Measurements from ENCODE around the gene CLBA1. TPM values are rescaled to one million over a fixed set of nuclear protein-coding genes. Genes with fewer than 3 reads are reported as not detected.
"Not testable (repeated sequence)": the region's sequence is repeated elsewhere in the genome, so short reads cannot be mapped to it uniquely, and the experiment has no call there.

Gene CLBA1
- total and polyA plus RNA-seq, 2 donors from 2014 or later: 13.2 to 22.6 TPM

- Histone ChIP-seq H3K4me1 (ENCODE audit: control insufficient read depth in 2 of 3, insufficient read depth in 2 of 3, low read depth in 1 of 3, low read length in 3 of 3) (no peaks in the 10 kb centered on the region), H3K27me3 (ENCODE audit: control insufficient read depth, insufficient read depth, low read length) (no peaks in the 10 kb centered on the region), H3K27ac (ENCODE audit: low read depth in 2 of 2, low read length in 2 of 2) (no peak overlapping the region), H3K9ac (ENCODE audit: low read length in 3 of 3) (no peak overlapping the region), H3K36me3 (ENCODE audit: control insufficient read depth in 2 of 3, insufficient read depth in 3 of 3, low read length in 3 of 3) (no peaks in the 10 kb centered on the region), H3K4me3 (ENCODE audit: low read length in 3 of 3) (no peak overlapping the region), H3K9me3 (ENCODE audit: control insufficient read depth in 2 of 3, insufficient read depth in 1 of 3, low read length in 3 of 3) (no peaks in the 10 kb centered on the region)
- TF ChIP-seq, protein P1, sequence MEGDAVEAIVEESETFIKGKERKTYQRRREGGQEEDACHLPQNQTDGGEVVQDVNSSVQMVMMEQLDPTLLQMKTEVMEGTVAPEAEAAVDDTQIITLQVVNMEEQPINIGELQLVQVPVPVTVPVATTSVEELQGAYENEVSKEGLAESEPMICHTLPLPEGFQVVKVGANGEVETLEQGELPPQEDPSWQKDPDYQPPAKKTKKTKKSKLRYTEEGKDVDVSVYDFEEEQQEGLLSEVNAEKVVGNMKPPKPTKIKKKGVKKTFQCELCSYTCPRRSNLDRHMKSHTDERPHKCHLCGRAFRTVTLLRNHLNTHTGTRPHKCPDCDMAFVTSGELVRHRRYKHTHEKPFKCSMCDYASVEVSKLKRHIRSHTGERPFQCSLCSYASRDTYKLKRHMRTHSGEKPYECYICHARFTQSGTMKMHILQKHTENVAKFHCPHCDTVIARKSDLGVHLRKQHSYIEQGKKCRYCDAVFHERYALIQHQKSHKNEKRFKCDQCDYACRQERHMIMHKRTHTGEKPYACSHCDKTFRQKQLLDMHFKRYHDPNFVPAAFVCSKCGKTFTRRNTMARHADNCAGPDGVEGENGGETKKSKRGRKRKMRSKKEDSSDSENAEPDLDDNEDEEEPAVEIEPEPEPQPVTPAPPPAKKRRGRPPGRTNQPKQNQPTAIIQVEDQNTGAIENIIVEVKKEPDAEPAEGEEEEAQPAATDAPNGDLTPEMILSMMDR (IDR thresholded peaks at IDR 0.05; ENCODE audit: borderline replicate concordance, extremely low read depth, insufficient read depth): no peak
- intact Hi-C loops (cut with DNase I): no loop called here
- FAIRE-seq (no peak), DNase-seq (peak in 1 of 5 donors; percentile 68)
Measured at GRCh38 chr14:104942586-104942985, 43.0 kb upstream of the CLBA1 start.

- H3K9ac ChIP-seq (ENCODE audit: low read length in 3 of 3); H3K36me3 ChIP-seq (ENCODE audit: control insufficient read depth in 2 of 3, insufficient read depth in 3 of 3, low read length in 3 of 3); FAIRE-seq; H3K4me1 ChIP-seq (ENCODE audit: control insufficient read depth in 2 of 3, insufficient read depth in 2 of 3, low read depth in 1 of 3, low read length in 3 of 3); H3K27ac ChIP-seq (ENCODE audit: low read depth in 2 of 2, low read length in 2 of 2); H3K9me3 ChIP-seq (ENCODE audit: control insufficient read depth in 2 of 3, insufficient read depth in 1 of 3, low read length in 3 of 3); H3K27me3 ChIP-seq (ENCODE audit: control insufficient read depth, insufficient read depth, low read length); intact Hi-C loops (cut with DNase I); H3K4me3 ChIP-seq (ENCODE audit: low read length in 3 of 3): not testable (repeated sequence)
- DNase-seq: peak in 1 of 5 donors; percentile 53
Measured at GRCh38 chr14:104943216-104944015, 42.2 kb upstream of the CLBA1 start.

DNA sequence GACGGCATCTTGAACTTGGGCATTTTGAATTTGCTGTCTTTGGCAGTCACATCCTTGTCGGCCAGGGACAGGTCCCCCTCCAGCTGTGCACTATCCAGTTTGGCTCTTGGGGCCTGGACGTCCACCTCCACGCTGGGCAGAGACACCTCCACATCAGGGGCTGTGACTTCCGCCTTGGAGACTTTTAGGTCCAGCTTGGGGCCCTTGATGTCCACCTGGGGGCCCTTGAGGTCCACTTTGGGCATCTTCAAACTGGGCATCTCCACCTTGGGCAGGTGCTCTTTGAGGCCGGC lies 41.6 kb upstream of the CLBA1 start:
- H3K36me3 ChIP-seq (ENCODE audit: control insufficient read depth in 2 of 3, insufficient read depth in 3 of 3, low read length in 3 of 3); H3K9me3 ChIP-seq (ENCODE audit: control insufficient read depth in 2 of 3, insufficient read depth in 1 of 3, low read length in 3 of 3); H3K9ac ChIP-seq (ENCODE audit: low read length in 3 of 3); intact Hi-C loops (cut with DNase I); H3K27me3 ChIP-seq (ENCODE audit: control insufficient read depth, insufficient read depth, low read length); DNase-seq; H3K4me1 ChIP-seq (ENCODE audit: control insufficient read depth in 2 of 3, insufficient read depth in 2 of 3, low read depth in 1 of 3, low read length in 3 of 3); H3K27ac ChIP-seq (ENCODE audit: low read depth in 2 of 2, low read length in 2 of 2); FAIRE-seq; H3K4me3 ChIP-seq (ENCODE audit: low read length in 3 of 3): not testable (repeated sequence)

DNA sequence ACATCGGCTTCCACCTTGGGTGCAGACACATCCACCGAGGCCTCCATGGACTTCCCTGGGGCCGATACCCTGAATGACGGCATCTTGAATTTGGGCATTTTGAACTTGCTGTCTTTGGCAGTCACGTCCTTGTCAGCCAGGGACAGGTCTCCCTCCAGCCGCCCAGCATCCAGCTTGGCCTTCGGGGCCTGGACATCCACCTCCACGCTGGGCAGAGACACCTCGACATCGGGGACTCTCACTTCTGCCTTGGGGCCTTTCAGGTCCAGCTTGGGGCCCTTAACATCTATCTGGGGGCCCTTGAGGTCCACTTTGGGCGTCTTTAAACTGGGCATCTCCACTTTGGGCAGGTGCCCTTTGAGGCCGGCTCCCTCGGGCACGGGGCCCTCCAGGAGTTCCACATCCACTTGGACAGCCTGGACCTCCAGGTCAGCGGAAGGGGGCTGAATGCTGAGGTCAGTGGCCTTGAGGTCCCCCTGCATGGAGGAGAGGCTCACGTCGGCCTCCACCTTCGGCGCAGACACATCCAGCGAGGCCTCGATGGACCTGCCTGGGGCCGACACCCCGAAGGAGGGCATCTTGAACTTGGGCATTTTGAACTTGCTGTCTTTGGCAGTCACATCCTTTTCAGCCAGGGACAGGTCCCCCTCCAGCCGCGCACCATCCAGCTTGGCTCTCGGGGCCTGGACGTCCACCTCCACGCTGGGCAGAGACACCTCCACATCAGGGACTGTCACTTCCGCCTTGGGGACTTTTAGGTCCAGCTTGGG lies 41.0 kb upstream of the CLBA1 start:
- FAIRE-seq; H3K36me3 ChIP-seq (ENCODE audit: control insufficient read depth in 2 of 3, insufficient read depth in 3 of 3, low read length in 3 of 3); H3K9me3 ChIP-seq (ENCODE audit: control insufficient read depth in 2 of 3, insufficient read depth in 1 of 3, low read length in 3 of 3); H3K27ac ChIP-seq (ENCODE audit: low read depth in 2 of 2, low read length in 2 of 2); H3K27me3 ChIP-seq (ENCODE audit: control insufficient read depth, insufficient read depth, low read length); H3K9ac ChIP-seq (ENCODE audit: low read length in 3 of 3); intact Hi-C loops (cut with DNase I); H3K4me3 ChIP-seq (ENCODE audit: low read length in 3 of 3); H3K4me1 ChIP-seq (ENCODE audit: control insufficient read depth in 2 of 3, insufficient read depth in 2 of 3, low read depth in 1 of 3, low read length in 3 of 3): not testable (repeated sequence)
- DNase-seq: peak in 1 of 5 donors; percentile 58

DNA sequence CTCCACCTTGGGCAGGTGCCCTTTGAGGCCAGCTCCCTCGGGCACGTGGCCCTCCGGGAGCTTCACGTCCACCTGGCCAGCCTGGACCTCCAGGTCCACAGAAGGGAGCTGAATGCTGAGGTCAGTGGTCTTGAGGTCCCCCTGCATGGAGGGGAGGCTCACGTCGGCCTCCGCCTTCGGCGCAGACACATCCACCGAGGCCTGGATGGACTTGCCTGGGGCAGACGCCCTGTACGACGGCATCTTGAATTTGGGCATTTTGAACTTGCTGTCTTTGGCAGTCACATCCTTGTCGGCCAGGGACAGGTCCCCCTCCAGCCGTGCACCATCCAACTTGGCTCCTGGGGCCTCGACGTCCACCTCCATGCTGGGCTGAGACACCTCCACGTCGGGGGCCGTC lies 40.3 kb upstream of the CLBA1 start:
- H3K9ac ChIP-seq (ENCODE audit: low read length in 3 of 3); H3K9me3 ChIP-seq (ENCODE audit: control insufficient read depth in 2 of 3, insufficient read depth in 1 of 3, low read length in 3 of 3); intact Hi-C loops (cut with DNase I); H3K4me3 ChIP-seq (ENCODE audit: low read length in 3 of 3); FAIRE-seq; H3K27me3 ChIP-seq (ENCODE audit: control insufficient read depth, insufficient read depth, low read length); H3K36me3 ChIP-seq (ENCODE audit: control insufficient read depth in 2 of 3, insufficient read depth in 3 of 3, low read length in 3 of 3); H3K4me1 ChIP-seq (ENCODE audit: control insufficient read depth in 2 of 3, insufficient read depth in 2 of 3, low read depth in 1 of 3, low read length in 3 of 3); H3K27ac ChIP-seq (ENCODE audit: low read depth in 2 of 2, low read length in 2 of 2): not testable (repeated sequence)
- peak in 1 of 5 donors; percentile 54 for DNase-seq

DNA sequence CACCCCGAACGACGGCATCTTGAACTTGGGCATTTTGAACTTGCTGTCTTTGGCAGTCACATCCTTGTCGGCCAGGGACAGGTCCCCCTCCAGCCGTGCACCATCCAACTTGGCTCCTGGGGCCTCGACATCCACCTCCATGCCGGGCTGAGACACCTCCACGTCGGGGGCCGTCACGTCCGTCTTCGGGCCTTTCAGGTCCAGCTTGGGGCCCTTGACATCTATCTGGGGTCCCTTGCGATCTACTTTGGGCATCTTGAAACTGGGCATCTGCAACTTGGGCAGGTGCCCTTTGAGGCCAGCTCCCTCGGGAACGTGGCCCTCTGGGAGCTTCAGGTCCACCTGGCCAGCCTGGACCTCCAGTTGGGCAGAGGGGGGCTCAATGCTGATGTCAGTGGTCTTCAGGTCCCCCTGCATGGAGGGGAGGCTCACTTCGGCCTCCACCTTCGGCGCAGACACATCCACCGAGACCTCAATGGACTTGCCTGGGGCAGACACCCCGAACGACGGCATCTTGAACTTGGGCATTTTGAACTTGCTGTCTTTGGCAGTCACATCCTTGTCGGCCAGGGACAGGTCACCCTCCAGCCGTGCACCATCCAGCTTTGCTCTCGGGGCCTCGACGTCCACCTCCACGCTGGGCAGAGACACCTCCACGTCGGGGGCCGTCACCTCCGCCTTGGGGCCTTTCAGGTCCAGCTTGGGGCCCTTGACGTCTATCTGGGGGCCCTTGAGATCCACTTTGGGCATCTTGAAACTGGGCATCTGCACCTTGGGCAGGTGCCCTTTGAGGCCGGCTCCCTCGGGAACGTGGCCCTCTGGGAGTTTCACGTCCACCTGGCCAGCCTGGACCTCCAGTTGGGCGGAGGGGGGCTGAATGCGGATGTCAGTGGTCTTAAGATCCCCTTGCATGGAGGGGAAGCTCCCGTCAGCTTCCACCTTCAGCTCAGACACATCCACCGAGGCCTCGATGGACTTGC lies 39.3 kb upstream of the CLBA1 start:
- H3K9ac ChIP-seq (ENCODE audit: low read length in 3 of 3); H3K27ac ChIP-seq (ENCODE audit: low read depth in 2 of 2, low read length in 2 of 2); H3K4me1 ChIP-seq (ENCODE audit: control insufficient read depth in 2 of 3, insufficient read depth in 2 of 3, low read depth in 1 of 3, low read length in 3 of 3); H3K27me3 ChIP-seq (ENCODE audit: control insufficient read depth, insufficient read depth, low read length); FAIRE-seq; H3K9me3 ChIP-seq (ENCODE audit: control insufficient read depth in 2 of 3, insufficient read depth in 1 of 3, low read length in 3 of 3); intact Hi-C loops (cut with DNase I); H3K36me3 ChIP-seq (ENCODE audit: control insufficient read depth in 2 of 3, insufficient read depth in 3 of 3, low read length in 3 of 3); H3K4me3 ChIP-seq (ENCODE audit: low read length in 3 of 3): not testable (repeated sequence)
- DNase-seq: peak in 1 of 5 donors; percentile 47

DNA sequence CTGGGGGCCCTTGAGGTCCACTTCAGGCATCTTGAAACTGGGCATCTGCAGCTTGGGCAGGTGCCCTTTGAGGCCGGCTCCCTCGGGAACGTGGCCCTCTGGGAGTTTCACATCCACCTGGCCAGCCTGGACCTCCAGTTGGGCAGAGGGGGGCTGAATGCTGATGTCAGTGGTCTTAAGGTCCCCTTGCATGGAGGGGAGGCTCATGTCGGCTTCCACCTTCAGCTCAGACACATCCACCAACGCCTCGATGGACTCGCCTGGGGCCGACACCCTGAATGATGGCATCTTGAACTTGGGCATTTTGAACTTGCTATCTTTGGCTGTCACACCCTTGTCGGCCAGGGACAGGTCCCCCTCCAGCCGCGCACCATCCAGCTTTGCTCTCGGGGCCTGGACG lies 38.4 kb upstream of the CLBA1 start:
- H3K27ac ChIP-seq (ENCODE audit: low read depth in 2 of 2, low read length in 2 of 2); H3K9me3 ChIP-seq (ENCODE audit: control insufficient read depth in 2 of 3, insufficient read depth in 1 of 3, low read length in 3 of 3); H3K36me3 ChIP-seq (ENCODE audit: control insufficient read depth in 2 of 3, insufficient read depth in 3 of 3, low read length in 3 of 3); FAIRE-seq; intact Hi-C loops (cut with DNase I); H3K4me1 ChIP-seq (ENCODE audit: control insufficient read depth in 2 of 3, insufficient read depth in 2 of 3, low read depth in 1 of 3, low read length in 3 of 3); H3K4me3 ChIP-seq (ENCODE audit: low read length in 3 of 3); H3K9ac ChIP-seq (ENCODE audit: low read length in 3 of 3); H3K27me3 ChIP-seq (ENCODE audit: control insufficient read depth, insufficient read depth, low read length): not testable (repeated sequence)
- DNase-seq: peak in 1 of 5 donors; percentile 50
